ENCODE results near the gene SF3B4.

SF3B4 gene

GRCh38 chr1:149936170-149936991, 8.8 kb upstream of the SF3B4 start, which contains the start of gene MTMR11:
MTMR11 (minus strand) TSS chr1:149936879; CDS start chr1:149936647, 232 bp downstream.
- in situ Hi-C loops (cut with MboI; ENCODE audit: low pct_unique_long_range_greater_than_20kb, low sequenced_read_pairs, unreplicated experiment), result no loop called here
- DNase-seq (ENCODE audit: low spot score), result no peak
- no peak for TF ChIP-seq CTCF (IDR thresholded peaks at IDR 0.05; ENCODE audit: extremely low read depth, insufficient read depth, missing control alignments)

GRCh38 chr1:149934356-149934755, 6.8 kb upstream of the SF3B4 start:
- in situ Hi-C loops (cut with MboI; ENCODE audit: low pct_unique_long_range_greater_than_20kb, low sequenced_read_pairs, unreplicated experiment), result no loop called here
- TF ChIP-seq CTCF (IDR thresholded peaks at IDR 0.05; ENCODE audit: extremely low read depth, insufficient read depth, missing control alignments), result no peak
- DNase-seq (ENCODE audit: low spot score), result no peak

GRCh38 chr1:149933208-149933607, 5.6 kb upstream of the SF3B4 start:
- in situ Hi-C loops (cut with MboI; ENCODE audit: low pct_unique_long_range_greater_than_20kb, low sequenced_read_pairs, unreplicated experiment), result no loop called here
- no peak for TF ChIP-seq CTCF (IDR thresholded peaks at IDR 0.05; ENCODE audit: extremely low read depth, insufficient read depth, missing control alignments)
- no peak for DNase-seq (ENCODE audit: low spot score)

GRCh38 chr1:149932474-149932873, 4.9 kb upstream of the SF3B4 start:
- no peak for TF ChIP-seq CTCF (IDR thresholded peaks at IDR 0.05; ENCODE audit: extremely low read depth, insufficient read depth, missing control alignments)
- in situ Hi-C loops (cut with MboI; ENCODE audit: low pct_unique_long_range_greater_than_20kb, low sequenced_read_pairs, unreplicated experiment), result no loop called here
- DNase-seq (ENCODE audit: low spot score), result no peak

- in situ Hi-C loops (cut with MboI; ENCODE audit: low pct_unique_long_range_greater_than_20kb, low sequenced_read_pairs, unreplicated experiment), result no loop called here
- TF ChIP-seq CTCF (IDR thresholded peaks at IDR 0.05; ENCODE audit: extremely low read depth, insufficient read depth, missing control alignments), result no peak
- no peak for DNase-seq (ENCODE audit: low spot score)
Observed at GRCh38 chr1:149931212-149931790, 3.7 kb upstream of the SF3B4 start.

- in situ Hi-C loops (cut with MboI; ENCODE audit: low pct_unique_long_range_greater_than_20kb, low sequenced_read_pairs, unreplicated experiment), result no loop called here
- no peak for TF ChIP-seq CTCF (IDR thresholded peaks at IDR 0.05; ENCODE audit: extremely low read depth, insufficient read depth, missing control alignments)
- DNase-seq (ENCODE audit: low spot score), result no peak
Observed at GRCh38 chr1:149929856-149930255, 2.3 kb upstream of the SF3B4 start.
